DMS53 (cell line): ENCODE results near the gene BCO1.

Experiments used
- DNase-seq: peaks from one replicate; lab custom pipeline; 2025; lab: John Stamatoyannopoulos, UW

The BCO1 gene

DNA sequence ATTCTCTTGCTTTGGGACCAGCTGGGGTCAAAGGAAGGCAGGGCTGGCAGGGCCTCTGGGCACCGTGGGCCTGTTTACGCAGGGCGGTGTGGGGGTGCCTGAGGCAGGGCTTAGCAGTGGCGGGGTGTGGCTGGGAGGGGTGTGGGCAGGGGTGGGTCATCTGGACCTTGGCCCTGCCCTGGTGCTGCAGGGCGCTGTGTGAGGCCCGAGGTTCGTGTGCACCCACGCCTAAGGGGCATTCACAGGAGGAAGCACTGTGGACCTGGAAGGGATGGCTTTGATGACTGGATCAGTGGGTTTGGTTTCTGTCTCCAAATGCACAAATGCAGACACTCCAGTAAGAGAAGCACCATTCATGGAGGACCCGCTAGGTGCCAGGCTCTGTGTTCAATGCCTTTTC is 37.3 kb downstream of the BCO1 start:
- DNase-seq, result no peak

DNA sequence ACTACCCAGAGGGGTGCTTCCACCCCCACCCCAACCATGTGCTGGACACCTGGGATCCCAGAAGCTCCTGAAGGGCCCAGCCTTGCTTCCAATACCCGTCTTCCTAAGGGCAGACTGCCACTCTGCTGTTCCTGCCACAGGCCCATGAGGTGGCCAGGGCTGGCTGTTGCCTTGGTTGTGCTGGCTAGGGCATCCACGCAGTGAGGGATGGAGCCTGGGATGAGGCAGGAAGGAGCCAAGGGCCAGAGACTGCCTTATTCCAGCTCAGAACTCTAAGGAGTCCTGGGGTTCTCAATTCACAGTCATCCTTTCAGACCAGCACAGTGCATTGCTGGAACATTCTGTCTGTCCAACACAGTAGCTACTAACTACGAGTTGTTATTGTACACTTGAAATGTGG is 37.8 kb downstream of the BCO1 start:
- no peak for DNase-seq

DNA sequence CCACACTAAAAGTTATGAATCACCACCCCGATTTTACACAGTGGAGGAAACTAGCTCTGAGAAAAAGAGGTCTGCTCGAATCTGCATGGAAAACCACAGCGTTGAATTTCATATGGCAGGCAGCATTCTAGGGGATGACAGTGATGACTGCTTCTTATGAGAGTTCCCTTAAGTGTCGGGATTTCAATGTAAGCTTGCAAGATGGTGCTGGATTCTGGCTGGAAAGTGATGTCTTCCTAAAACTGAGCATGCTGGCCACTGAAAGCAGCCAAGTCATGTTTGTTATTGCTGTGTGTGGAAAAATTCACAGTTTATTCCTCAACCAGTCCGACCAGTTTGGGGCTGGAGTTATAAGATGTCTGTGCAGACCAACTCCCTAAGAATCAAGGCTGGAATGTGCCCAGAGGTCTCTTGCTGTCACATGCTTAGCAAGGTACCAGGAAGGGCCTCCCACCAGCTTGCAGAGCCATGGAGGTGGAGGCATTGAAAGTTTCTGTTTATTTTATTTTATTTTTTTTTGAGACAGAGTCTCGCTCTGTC is 39.1 kb downstream of the BCO1 start:
- DNase-seq, result peak; percentile 31

DNA sequence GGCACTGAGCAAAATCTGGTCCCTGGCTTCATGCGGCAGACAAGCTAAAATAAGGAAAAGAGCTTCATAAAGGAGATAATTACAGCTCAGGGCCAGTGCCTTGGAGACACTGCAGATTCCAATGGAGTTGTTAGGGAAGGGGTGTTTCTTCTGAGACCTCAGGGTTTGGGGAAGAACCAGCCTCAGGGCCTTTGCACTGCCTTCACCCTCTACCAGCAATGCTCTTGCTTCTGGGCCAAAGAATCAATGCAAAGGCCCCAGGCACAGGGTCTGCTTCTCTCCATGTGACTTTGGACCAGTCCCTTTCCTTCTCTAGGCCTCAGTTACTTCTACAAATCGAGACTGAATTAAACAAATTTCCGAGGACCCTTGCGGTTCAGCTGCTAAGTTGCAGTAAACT is 40.0 kb downstream of the BCO1 start:
- DNase-seq, result no peak

DNA sequence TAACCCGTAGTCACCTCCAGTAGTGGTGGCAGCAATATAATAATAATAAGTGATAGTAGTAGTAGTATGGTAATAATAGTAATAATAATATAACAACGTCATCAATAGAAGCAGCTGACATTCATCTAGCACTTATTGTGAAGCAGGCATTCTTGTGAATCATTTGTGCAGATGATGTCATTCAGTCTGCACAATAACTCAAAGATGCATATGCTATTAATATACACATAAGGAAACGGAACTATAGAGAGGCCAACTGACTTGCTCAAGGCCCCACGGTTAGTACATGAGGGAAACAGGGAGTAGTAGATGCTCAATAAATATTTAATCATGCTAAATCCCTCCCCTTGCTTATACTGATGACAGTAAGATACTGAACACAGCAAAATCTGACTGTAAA is 40.9 kb downstream of the BCO1 start:
- DNase-seq, result peak; percentile 10

DNA sequence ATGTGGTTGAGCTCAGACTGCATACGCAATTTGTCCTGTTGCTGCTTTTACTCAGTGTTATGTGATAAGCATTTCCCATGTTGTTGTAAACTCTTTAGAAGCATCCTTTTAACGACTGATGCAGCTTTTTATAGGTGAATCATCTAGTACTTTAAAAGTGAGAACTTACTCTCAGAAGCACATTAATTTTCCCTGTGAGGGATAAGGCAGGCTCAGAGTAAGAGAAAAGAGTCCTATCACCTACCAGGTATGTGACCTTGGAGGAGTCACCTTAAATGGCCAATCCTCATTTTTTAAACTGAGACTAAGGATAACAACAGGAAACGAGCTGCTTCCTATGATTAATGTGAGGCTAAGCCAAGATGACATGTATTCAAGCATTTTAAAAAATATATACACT is 41.9 kb downstream of the BCO1 start:
- DNase-seq, result no peak

DNA sequence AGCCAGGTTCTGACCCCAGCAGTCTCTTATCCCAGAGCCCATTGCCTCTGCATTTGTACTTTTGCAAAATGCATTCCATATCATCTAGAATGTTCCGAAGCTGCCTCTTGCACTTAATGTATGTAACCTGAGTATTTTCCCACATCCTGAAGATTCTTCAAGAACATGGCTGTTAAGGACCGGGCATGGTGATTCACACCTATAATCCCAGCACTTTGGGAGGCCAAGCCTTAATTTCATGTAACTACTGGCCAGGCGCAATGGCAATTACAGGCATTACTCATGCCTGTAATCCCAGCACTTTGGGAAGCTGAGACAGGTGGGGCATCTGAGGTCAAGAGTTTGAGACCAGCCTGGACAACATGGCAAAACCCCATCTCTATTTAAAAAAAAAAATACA is 44.6 kb downstream of the BCO1 start:
- DNase-seq, result no peak

DNA sequence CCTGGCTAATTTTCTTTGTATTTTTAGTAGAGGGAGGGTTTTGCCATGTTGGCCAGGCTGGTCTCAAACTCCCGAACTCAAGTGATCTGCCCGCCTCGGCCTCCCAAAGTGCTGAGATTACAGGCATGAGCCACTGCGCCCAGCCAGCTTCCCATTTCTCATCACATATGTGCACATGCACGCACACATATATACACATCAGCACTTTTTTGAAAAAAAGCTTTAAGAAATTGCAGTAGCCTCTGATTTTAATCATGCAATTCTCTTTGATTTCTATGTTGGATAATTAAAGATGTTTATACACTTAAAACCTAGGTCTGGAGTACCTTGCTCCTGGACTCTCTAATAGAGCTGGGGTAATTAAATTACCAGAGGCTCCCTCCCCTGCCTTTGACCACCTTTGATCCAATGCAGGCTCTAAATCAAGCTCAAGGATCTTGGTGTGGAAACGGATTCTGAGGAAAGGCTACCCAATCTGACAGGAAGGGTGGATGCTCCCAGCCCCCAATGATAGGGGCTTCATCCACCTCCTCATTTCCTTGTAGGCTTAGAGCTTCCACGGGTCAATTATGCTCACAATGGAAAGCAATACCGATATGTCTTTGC is 46.6 kb downstream of the BCO1 start:
- no peak for DNase-seq

DNA sequence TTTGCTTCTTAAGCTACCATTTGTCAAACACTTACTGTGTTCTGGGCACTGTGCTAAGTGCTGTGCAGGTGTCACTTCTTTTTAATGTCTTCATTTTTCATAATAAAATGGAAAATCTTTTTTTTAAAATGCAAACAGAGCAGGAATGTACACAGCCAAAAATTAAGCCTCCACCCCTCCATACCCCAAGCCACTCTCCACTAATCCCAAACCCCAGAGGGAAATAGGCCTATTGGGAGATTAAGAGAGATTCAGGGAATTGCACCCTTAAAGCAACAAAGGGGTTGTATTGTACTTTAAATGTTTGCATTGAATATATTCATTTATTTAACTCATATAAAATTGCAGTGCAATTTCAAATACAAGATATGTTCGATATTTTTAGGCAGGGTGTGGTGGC is 47.7 kb downstream of the BCO1 start:
- DNase-seq, result no peak

DNA sequence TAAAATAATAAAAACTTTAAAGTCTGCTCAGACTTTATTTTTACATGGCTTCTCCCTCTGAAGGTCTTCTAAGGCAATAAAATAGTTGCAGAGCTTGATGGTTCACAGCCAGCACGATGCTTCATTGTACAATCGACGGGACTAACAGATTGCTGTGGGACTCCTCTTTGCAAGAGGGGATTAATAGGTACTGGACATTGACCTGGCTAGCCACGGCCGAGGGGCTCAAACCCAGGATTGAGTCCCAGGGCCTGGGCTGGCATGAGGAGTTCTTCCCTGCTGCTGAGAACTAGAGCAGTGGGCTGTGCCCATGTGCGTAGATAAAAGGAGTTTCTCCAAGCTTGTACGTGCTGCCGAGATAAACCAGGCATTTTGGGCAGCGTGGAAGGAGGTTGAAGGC is 52.6 kb downstream of the BCO1 start:
- DNase-seq, result no peak

DNA sequence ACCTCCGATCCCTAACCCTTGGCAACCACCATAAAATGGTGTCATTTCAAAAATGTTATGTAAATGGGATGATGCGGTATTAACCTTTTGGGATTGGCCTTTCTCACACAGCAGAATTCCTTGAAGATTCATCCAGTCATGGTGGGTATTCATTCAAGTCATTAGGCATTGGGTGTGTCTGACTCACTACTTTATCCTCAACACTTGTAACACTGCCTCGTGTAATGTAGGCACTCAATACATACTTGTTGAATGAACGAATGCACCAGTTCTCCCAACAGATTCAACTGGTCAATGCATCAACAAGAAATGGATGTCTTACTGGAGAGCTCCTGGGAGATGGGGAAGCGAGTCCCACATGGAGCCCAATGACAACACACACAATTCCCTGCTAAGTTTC is 54.4 kb downstream of the BCO1 start:
- DNase-seq, result no peak

DNA sequence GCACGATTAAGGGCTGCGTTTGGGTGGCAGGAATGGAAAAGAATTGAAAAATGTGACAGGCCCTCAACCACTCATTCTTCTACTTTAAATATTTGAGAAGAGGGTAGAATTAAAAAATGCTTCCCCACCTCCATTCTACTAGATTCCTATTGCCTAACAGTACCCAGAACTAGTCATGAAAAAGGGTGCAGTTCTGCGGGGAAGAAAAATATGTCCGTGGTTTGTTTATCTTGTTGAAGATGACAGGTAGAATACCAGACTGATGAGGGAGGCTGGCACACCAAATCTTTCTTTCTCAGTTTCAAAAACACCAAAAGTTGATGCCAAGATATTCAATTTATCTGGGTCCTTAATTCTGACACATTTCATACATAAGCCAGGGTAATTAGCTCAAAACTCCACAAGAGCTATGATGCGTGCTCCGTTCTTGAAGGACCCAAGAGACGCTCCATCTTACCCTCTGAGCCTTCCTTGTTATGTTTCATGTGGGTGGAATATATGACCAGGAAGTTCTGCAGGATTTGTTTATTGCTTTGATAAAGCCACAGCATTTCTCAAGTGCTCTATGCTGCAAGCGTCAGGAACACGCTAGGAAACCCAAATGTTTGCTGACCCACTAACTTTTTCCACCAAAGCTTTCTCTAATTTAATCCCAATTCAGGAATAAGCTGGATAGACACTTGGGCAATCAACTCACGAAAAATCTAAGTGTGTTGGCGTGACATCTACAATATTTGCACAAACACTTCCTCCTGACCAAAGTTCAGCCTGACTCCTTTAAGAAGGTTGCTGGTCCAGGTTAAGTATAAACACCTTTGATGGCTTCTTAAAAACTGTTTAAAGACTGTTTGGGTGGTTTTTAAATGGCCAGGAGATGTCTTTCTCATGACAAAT is 55.7 kb downstream of the BCO1 start:
- DNase-seq, result no peak

DNA sequence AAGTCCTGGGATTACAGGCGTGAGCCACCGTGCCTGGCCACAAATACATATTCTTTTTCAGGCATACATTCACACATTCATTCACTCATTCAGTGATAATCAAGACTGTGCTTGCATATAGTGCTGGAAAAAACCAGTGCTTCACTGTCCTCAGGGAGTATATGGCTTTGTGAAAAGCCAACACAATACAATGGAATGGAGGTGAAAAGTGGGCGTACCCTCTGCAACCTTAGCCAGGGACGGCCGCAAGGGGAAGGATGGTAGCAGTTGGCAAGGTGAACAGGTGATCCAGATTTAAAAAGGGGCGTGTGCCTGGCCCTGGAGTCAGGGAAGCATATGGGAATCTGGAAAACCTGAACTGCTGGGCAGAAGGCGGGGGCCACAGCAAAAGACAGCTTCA is 58.1 kb downstream of the BCO1 start:
- DNase-seq, result no peak

DNA sequence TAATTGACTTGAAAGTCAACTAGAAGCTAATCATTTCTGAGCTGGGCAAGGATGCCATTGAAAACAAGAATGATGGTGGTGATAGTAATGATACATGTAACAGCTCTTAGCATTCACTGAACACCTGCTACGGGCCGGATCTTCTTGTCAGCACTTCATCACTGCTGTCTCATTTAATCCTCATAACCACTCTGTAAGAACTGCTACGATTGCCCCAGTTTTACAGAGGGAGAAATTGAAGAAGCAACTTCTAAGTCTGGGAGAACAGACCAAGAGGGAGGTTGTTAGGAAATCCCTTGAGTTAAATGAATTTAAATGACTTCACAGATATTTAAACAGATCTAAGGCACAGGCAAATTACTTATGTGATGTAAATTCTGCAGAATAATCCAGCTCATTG is 69.3 kb downstream of the BCO1 start:
- DNase-seq, result no peak

DNA sequence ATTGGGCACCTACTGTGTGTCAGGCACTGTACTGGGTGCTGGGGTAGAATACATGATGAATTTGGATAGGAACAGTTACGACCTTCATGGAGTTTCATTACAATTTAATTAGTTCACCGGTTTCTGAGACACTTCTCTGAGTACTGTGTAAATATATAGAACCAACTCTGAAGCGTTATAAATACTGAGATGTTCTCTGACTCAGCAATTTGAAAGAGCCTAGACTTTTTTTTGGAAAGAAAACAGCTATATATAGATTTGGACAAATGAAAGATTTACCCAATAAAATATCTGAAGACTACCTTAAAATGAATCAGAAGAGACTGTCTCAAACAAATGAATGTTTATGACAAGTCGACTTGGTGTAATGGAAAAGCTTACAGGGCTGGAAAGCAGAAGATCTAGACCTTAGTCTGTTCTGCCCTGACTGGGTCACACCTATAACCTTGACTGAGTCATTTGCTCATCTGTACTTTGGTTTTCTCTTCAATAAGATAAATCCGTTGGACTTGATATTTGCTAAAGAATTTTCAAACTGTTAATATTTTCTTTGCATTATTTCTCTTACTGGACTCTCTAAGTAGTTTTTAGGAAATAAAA is 71.7 kb downstream of the BCO1 start:
- DNase-seq, result no peak

DNA sequence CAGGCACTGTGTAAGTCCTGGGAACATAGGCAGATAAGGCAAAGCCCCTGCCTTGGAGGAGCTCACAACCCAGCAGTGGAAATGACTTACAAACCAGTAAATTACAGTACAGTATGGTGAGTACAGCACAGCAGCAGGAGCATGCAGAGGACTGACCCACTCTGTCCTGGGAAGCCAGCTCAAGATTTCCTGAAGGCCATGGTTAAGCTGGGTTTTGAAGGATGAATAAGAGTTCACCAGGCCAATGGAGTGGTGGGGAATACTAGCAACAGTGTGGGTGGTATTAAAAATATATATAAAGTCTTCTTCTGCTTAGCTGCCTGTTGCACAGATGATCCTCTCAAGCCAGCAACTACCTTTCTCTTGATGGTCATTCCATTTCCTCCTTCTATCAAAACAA is 73.3 kb downstream of the BCO1 start:
- no peak for DNase-seq

DNA sequence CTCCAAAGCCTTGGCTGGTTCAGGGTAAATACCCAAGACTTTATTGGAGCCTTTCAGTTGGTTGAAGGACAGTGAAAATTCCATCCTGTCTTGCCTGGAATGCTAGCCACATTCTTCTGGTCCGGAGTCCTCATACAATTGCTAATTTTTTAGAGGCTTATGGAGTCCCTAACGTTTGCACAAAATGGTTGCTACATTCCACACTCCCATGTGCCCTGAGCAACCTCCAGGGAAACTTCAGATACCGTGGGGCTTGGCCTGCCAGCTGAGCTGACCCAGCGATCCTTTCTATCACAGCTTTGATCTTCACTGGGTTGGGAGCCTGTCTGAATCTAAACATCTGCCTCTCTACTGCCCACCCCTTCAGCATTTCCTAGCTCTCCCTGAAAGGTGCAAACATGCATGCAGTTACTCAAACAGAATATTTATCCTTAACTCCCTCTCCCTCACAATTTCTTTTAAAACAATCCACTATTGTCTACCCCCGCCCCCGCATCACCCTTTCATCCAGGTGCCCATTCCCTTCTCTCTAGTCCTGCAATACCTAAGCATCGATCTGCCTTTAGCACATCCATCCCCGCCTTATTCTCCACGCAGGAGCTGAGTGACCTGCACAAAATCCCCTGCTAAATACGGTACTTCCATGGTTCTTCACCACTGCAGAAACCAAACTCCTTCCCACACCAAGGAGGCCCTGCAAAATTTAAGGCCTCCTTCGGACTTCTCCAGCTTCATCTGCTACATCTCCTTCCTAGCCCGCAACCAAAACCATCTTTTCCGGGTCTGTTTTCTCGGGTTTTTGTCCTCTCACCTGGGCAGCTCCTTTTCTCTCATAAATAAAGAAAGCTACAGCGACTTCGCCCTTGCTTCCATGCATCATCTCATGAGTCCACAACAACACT is 75.5 kb downstream of the BCO1 start:
- DNase-seq, result peak; percentile 28

DNA sequence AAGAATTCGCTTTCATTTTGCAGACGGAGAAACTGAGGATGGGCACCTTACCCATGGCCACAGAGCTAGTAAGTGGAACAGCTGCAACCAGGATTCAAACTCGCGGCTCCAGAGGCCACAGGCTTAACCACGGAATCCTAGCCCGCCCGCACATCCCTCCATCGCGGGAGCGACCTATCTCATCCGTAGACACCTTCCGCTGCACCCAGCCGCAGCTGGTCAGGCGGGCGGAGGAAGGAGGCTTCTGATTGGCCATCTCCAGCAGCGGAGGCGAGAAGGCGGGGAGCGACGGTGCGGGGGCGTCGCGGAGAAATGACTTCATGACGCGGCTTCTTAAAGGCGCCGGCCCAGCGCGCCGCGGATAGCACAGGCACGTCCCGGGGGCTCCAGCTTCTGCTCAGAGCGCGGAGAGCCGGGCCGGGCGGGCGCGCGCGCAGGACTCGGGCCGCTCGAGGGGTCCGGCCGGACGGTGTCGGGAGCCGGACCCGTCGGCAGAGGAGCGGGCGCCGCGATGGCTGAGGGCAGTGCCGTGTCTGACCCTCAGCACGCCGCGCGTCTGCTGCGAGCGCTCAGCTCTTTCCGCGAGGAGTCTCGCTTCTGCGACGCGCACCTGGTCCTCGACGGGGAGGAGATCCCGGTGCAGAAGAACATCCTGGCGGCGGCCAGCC is 76.2 kb downstream of the BCO1 start, which contains the start of gene GAN:
GAN (plus strand) TSS at position 360 of the 668 bp plus-strand sequence; CDS start at position 512, 152 bp downstream.
- DNase-seq, result peak; percentile 97

DNA sequence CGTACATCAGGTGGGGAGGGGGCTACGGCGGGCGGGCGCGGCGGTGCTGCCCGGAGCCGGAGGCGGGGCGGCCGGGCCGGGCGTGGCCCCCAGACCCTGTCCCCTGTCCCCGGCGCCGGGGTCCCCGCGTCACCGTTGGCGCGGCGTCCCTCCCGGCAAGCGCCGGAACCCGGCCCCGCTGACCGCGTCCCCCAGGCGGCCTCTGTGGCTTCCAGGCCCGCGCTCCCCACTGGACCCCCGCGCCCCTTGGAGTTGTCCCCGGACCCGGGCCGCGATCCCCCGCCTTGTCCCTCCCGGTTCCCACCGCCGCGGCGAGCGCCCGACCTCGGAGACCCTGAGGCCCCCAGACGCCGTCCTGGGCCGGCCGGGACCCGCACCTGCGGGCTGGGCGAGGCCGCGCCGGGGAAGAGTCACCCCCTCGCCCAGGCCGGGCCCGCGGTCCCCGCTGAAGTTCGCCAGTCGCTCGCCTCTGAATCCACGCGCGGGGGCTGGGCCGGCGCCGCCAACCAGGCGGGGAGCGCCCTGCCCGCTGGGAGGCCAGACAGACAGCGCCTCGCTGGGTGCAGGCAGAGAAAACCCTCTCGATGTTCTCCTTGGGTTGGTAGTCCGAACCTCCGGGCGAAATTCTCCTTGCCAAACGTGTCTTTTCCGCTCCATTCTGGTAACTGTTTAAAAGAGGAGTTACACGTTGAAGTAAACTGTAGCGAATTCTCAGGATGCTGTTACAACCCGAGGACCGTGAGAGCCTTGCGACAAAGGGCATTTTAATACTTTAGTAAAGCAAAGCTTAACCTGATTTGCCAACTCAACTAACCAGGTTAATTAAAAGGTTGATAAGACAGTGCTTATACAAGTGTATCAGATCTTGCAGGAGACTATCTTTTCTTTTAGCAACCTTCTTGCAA is 77.0 kb downstream of the BCO1 start:
- peak; percentile 53 for DNase-seq

DNA sequence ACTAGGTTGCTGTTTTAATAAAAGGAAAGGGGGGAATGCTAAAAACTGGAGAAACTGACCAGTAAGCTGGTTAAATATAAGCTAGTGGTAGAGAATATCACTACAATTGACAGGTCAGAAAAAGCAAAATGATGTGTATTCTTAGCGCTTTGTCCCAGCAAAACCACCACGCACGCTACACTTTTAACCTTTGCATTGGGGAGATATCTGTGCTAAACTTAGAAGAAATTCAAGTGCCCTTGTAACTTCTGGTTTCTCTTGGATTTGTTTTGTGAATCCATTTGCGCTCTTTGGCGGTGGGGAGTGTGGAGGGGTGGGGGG is 77.6 kb downstream of the BCO1 start:
- no peak for DNase-seq
